Esophagus muscularis mucosa (tissue), 4 donors: ENCODE measurements around the gene MMP17. TPM values are rescaled to one million over a fixed set of nuclear protein-coding genes. Genes with fewer than 3 reads are reported as not detected.

Experiments used
- DNase-seq: peaks from one replicate; pipeline ENCODE4 v3.0.0-alpha.2; 2017; ENCODE audit errors: extremely low spot score
- H3K27ac ChIP-seq, 4 donors: fragments of 200-600 bp; sonication (generic); replicated peaks in 1 of 4; 1 replicate in 3 of 4; 2 replicates in 1 of 4; pipeline ENCODE4 v1.5.1; 2016 to 2019; ENCODE audit warnings: mild to moderate bottlenecking in 1 of 4
- H3K27me3 ChIP-seq, 4 donors: fragments of 200-600 bp; sonication (generic); one replicate each; pipeline versions ENCODE4 v1.5.1 to v1.6.0; 2016 to 2019
- H3K36me3 ChIP-seq, 4 donors: fragments of 200-600 bp; sonication (generic); one replicate each; pipeline ENCODE4 v1.5.1; 2016 to 2019
- H3K4me1 ChIP-seq, 4 donors: fragments of 200-600 bp; sonication (generic); one replicate each; pipeline ENCODE4 v1.5.1; 2016 to 2019
- H3K4me3 ChIP-seq, 4 donors: fragments of 200-600 bp; sonication (generic); 1 replicate in 2 of 4; 2 replicates in 2 of 4; pipeline ENCODE4 v1.5.1; 2016 to 2019; ENCODE audit warnings: mild to moderate bottlenecking in 4 of 4, moderate library complexity in 1 of 4
- H3K9me3 ChIP-seq, 4 donors: fragments of 200-600 bp; sonication (generic); 1 replicate in 3 of 4; 2 replicates in 1 of 4; pipeline ENCODE4 v1.5.1; 2016 to 2019
- CTCF ChIP-seq, 3 experiments: fragments of 200-600 bp in 2 of 3; fragments of 450-650 bp in 1 of 3; sonication (generic) in 2 of 3; IDR thresholded peaks; one replicate each; pipeline ENCODE4 v1.5.1; 2017 to 2019; ENCODE audit warnings: antibody characterized with exemption in 3 of 3, mild to moderate bottlenecking in 2 of 3, moderate library complexity in 1 of 3
- EP300 ChIP-seq: sonication (generic); formaldehyde crosslinking; IDR thresholded peaks from one replicate; pipeline ENCODE4 v1.6.1; 2017; ENCODE audit warnings: antibody characterized with exemption
- POLR2A ChIP-seq: fragments of 450-650 bp; IDR thresholded peaks from one replicate; pipeline ENCODE4 v1.6.1; 2017; ENCODE audit warnings: antibody characterized with exemption, moderate library complexity, mild to moderate bottlenecking, low read depth
- POLR2AphosphoS5 ChIP-seq, 2 donors: sonication (generic); formaldehyde crosslinking; IDR thresholded peaks; one replicate each; pipeline ENCODE4 v1.6.1; 2017; ENCODE audit warnings: antibody characterized with exemption in 2 of 2
- WGBS: methylation state at CpG from one replicate; pipeline ENCODE4 v1.1.5; 2018; 5-methylcytosine and 5-hydroxymethylcytosine counted together
- intact Hi-C: fragments of 100-400 bp; cut with DNase I; formaldehyde crosslinking; loops from one replicate; pipeline ENCODE4 v1.15.1; 2023
- total RNA-seq, 4 donors: library from RNA; depleted of rRNA; stranded (reverse); fragments of >200 nt; gene quantifications; one replicate each; pipeline versions ENCODE4 v1.1.0 to v1.2.1, GENCODE V29; 2016

Gene MMP17
- total RNA-seq, 4 donors from 2014 or later: 2.5 to 5.8 (median 5.1) TPM

- Histone ChIP-seq H3K27me3 (no peaks in the 10 kb centered on the region), H3K36me3 (peaks cover 47 to 86% (median 83%) of the 10 kb centered on the region in 4 donors), H3K4me1 (peaks cover 0 to 7% (median 0%) of the 10 kb centered on the region in 4 donors), H3K27ac (no peak overlapping the region), H3K9me3 (no peaks in the 10 kb centered on the region), H3K4me3 (no peak overlapping the region)
- intact Hi-C loops: no loop called here
- 85% methylated on average over 14 of the region's 15 CpGs for WGBS
- DNase-seq: no peak
- no peak for TF ChIP-seq EP300
- no peak for TF ChIP-seq CTCF (IDR thresholded peaks at IDR 0.05)
Observed at GRCh38 chr12:131785763-131786330, 42.3 kb upstream of the MMP17 start.

GRCh38 chr12:131786331-131786730 is 41.9 kb upstream of the MMP17 start:
- DNase-seq: no peak
- WGBS: 90% methylated on average over 4 of the region's 15 CpGs
- peaks cover 0 to 7% (median 0%) of the 10 kb centered on the region in 4 donors for H3K4me1 ChIP-seq
- H3K9me3 ChIP-seq: no peaks in the 10 kb centered on the region
- H3K36me3 ChIP-seq: peaks cover 47 to 87% (median 83%) of the 10 kb centered on the region in 4 donors
- TF ChIP-seq POLR2A (no peak), POLR2AphosphoS5 (IDR thresholded peaks at IDR 0.05) (no peak), CTCF (IDR thresholded peaks at IDR 0.05) (no peak), EP300 (no peak)
- H3K27ac ChIP-seq: no peak overlapping the region
- H3K27me3 ChIP-seq: no peaks in the 10 kb centered on the region
- no peak overlapping the region for H3K4me3 ChIP-seq
- intact Hi-C loops: no loop called here

- DNase-seq: no peak
- WGBS: 83% methylated on average over 3 of the region's 17 CpGs
- Histone ChIP-seq H3K27me3 (no peaks in the 10 kb centered on the region), H3K4me1 (peaks cover 0 to 7% (median 0%) of the 10 kb centered on the region in 4 donors), H3K4me3 (no peak overlapping the region), H3K36me3 (peaks cover 40 to 87% (median 82%) of the 10 kb centered on the region in 4 donors), H3K27ac (no peak overlapping the region), H3K9me3 (no peaks in the 10 kb centered on the region)
- intact Hi-C loops: no loop called here
- TF ChIP-seq EP300: no peak
- no peak for TF ChIP-seq POLR2AphosphoS5 (IDR thresholded peaks at IDR 0.05)
- no peak for TF ChIP-seq POLR2A
- TF ChIP-seq CTCF (IDR thresholded peaks at IDR 0.05): no peak
Observed at GRCh38 chr12:131787143-131787660, 41.0 kb upstream of the MMP17 start.

GRCh38 chr12:131788070-131788469 is 40.1 kb upstream of the MMP17 start:
- TF ChIP-seq EP300 (no peak), POLR2A (no peak), POLR2AphosphoS5 (IDR thresholded peaks at IDR 0.05) (no peak), CTCF (IDR thresholded peaks at IDR 0.05) (no peak)
- H3K4me3 ChIP-seq: no peak overlapping the region
- intact Hi-C loops: no loop called here
- H3K27me3 ChIP-seq: no peaks in the 10 kb centered on the region
- WGBS: 88% methylated on average over 11 of the region's 11 CpGs
- no peaks in the 10 kb centered on the region for H3K9me3 ChIP-seq
- peaks cover 40 to 87% (median 85%) of the 10 kb centered on the region in 4 donors for H3K36me3 ChIP-seq
- H3K4me1 ChIP-seq: peaks cover 0 to 7% (median 0%) of the 10 kb centered on the region in 4 donors
- H3K27ac ChIP-seq: no peak overlapping the region
- DNase-seq: no peak

- peaks cover 40 to 100% (median 93%) of the 10 kb centered on the region in 4 donors for H3K36me3 ChIP-seq
- H3K27me3 ChIP-seq: no peaks in the 10 kb centered on the region
- no peaks in the 10 kb centered on the region for H3K9me3 ChIP-seq
- H3K4me1 ChIP-seq: no peaks in the 10 kb centered on the region
- TF ChIP-seq POLR2A (no peak), EP300 (no peak), POLR2AphosphoS5 (IDR thresholded peaks at IDR 0.05) (no peak), CTCF (IDR thresholded peaks at IDR 0.05) (no peak)
- WGBS: 91% methylated on average over 12 of the region's 12 CpGs
- no peak overlapping the region for H3K27ac ChIP-seq
- no peak for DNase-seq
- no peak overlapping the region for H3K4me3 ChIP-seq
- intact Hi-C loops: no loop called here
Observed at GRCh38 chr12:131789638-131790037, 38.6 kb upstream of the MMP17 start.
